NCI-H2029 treated with DMSO at 0.1 percent for 48 hours (cell line): ENCODE results near the gene AKT1.

Experiments used
- DNase-seq: peaks from one replicate; lab custom pipeline; 2025; lab: John Stamatoyannopoulos, UW

The AKT1 gene

GRCh38 chr14:104723651-104724406 is 71.7 kb downstream of the AKT1 start, which contains the start of gene ADSS1:
TSS of gene ADSS1 (plus strand) at chr14:104724229. CDS start at chr14:104724271, 42 bp downstream.
- no peak for DNase-seq

GRCh38 chr14:104722938-104723650 is 72.5 kb downstream of the AKT1 start:
- no peak for DNase-seq

- DNase-seq, result no peak
Measured at GRCh38 chr14:104721505-104722431, 73.8 kb downstream of the AKT1 start.
